Astrocyte of the spinal cord (primary cell): ENCODE results near the gene REG3A.

Experiments
- DNase-seq: peaks from one replicate; pipeline ENCODE4 v3.0.0; 2011; ENCODE audit warnings: low read depth, low spot score
- H3K4me3 ChIP-seq: 2 replicates; pipeline ENCODE4 v1.5.1; 2011; ENCODE audit warnings: low read depth, mild to moderate bottlenecking, low read length, moderate library complexity
- in situ Hi-C: cut with HindIII; loops from 2 replicates; pipeline ENCODE4 v1.10.0; 2017; ENCODE audit warnings: low sequenced_read_pairs
- TF ChIP-seq, protein P1 (sequence below): IDR thresholded peaks from 2 replicates; pipeline ENCODE4 v1.5.1; 2012; ENCODE audit warnings: low read depth, mild to moderate bottlenecking, low read length, inconsistent platforms

REG3A gene

DNA sequence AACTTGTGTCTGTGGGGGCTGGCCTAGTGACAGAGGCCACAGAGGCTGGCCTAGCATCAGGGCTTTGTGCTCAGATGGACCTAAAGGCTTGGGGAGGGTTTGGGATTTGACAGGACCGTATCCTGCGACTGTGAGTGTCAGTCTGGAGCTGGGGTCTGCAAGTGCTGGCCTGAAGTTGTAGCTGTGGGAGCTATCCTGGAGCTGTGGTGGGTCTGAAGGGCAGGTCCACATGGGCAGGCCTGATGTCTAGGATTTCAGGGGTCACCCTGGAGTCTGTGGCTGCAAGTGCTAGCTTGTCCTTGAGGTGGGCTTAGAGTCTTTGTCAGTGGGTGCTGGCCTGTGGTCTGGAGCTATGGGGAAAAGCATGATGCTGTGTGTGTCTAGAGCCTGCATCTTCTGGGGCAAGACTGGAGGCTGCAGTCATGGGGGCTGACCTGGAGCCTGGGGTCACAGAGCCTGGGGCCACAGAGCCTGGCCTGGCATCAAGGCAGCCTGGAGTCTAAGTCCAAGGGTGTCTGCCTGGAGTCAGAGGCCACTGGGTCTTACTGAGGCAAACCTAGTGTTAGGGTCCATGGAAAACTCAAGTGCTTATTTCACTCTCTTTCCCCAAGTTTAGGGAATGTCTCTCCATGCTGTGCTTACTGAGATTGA is 3.6 kb downstream of the REG3A start:
- DNase-seq, result no peak
- no peak overlapping the region for H3K4me3 ChIP-seq
- in situ Hi-C loops, result no loop called here
- TF ChIP-seq, protein P1, sequence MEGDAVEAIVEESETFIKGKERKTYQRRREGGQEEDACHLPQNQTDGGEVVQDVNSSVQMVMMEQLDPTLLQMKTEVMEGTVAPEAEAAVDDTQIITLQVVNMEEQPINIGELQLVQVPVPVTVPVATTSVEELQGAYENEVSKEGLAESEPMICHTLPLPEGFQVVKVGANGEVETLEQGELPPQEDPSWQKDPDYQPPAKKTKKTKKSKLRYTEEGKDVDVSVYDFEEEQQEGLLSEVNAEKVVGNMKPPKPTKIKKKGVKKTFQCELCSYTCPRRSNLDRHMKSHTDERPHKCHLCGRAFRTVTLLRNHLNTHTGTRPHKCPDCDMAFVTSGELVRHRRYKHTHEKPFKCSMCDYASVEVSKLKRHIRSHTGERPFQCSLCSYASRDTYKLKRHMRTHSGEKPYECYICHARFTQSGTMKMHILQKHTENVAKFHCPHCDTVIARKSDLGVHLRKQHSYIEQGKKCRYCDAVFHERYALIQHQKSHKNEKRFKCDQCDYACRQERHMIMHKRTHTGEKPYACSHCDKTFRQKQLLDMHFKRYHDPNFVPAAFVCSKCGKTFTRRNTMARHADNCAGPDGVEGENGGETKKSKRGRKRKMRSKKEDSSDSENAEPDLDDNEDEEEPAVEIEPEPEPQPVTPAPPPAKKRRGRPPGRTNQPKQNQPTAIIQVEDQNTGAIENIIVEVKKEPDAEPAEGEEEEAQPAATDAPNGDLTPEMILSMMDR, result no peak

DNA sequence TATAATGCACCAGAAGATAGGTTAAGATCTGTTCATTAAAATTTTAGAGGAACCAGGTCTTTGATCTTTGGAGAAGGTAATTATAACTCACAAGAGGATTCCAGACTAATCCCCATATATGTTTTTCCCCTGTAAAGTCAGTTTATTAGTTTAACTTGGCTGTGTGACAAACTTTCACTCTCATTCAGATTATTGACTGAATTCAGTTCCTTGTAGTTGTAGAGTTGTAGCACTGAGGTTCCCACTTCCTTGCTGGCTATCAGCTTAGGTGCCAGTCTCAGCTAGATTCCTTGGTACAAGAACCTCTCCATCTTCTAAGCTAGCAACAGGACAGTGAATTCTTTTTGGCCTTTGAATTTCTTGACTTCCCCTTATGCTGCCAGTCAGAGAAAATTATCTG is 20.1 kb downstream of the REG3A start:
- TF ChIP-seq, protein P1, result no peak
- in situ Hi-C loops, result no loop called here
- H3K4me3 ChIP-seq, result no peak overlapping the region
- DNase-seq, result no peak

DNA sequence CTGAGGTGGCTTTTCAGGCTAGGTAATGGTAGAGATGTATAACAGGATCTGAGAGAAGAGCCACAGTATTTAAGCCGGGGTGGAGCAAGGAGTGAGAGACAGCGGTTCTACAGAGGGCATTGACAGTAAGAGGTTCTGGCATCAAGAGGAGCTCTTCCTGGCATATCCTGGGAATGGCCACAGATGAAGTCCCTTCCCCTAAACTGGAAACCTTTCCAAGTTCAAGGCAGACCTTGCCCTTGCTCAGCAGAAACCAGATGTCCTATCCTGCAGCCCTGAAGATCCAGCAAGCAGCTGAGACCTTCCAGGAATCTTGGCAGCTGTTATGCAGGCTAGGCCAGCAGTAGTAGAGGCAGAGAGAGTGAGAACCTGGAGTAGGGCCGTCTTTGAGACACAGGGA is 21.2 kb downstream of the REG3A start:
- in situ Hi-C loops, result no loop called here
- TF ChIP-seq, protein P1, result no peak
- no peak overlapping the region for H3K4me3 ChIP-seq
- no peak for DNase-seq

DNA sequence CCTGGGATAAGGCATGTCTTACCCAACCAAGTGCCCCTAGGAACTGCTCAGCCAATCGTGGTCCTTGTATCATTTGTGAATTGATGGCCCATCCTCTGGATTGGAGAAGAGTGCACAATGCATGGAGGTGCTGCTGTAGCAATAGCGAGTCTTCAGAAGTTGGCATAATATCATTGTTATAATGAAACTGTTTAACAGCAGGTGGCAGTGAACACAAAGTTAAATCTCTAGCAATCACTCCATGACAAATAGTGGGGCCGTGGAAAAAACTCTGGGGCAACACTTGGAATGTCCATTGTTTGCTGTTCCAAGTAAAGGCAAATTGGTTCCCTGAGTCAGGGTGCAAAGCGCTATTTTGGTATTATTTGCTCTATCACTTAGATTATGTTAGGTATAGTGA is 27.9 kb downstream of the REG3A start:
- in situ Hi-C loops, result no loop called here
- TF ChIP-seq, protein P1, result no peak

DNA sequence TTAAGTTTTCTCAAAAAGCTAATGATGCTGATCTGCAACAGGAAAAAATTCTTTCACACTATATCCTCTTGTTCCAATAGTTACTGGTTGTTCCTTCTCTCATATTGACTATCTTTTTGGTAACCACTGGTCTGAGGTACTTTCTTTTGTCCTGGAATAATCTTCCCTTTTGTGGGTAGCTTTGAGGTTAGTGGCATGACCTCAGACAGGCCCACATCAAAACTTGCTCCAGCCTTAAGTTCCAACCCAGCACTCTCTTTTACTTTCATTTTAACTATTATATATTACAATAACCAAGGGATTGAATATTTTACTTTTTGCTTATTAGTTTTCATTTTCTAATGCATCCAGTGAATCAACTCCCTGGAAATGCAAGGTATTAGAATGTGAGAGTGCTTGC is 29.7 kb downstream of the REG3A start:
- in situ Hi-C loops, result no loop called here
- DNase-seq, result no peak
- TF ChIP-seq, protein P1, result no peak
- no peak overlapping the region for H3K4me3 ChIP-seq

More for the DNA sequence above, 27.9 kb downstream of the REG3A start:
- DNase-seq, result no peak
- H3K4me3 ChIP-seq, result no peak overlapping the region

DNA sequence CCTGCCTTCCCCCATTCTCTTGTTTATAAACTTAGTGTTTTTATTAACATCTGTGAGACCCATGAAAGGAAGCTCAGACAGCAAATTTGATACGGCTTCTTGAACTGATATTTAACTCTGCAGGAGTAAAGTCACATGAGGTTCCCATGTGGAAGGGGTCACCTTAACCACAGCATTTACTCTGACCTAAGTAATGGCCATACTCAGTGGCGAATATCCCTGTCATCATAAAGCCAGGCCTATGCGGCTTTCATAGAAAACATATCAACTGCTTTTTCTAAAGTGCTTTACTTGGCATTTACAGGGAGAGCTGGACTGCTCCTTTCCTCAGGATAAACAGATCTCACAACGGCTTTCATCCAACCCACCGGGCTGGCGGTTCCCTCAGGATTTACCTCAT is 30.3 kb downstream of the REG3A start:
- H3K4me3 ChIP-seq, result no peak overlapping the region
- DNase-seq, result no peak
- TF ChIP-seq, protein P1, result no peak
- in situ Hi-C loops, result no loop called here

DNA sequence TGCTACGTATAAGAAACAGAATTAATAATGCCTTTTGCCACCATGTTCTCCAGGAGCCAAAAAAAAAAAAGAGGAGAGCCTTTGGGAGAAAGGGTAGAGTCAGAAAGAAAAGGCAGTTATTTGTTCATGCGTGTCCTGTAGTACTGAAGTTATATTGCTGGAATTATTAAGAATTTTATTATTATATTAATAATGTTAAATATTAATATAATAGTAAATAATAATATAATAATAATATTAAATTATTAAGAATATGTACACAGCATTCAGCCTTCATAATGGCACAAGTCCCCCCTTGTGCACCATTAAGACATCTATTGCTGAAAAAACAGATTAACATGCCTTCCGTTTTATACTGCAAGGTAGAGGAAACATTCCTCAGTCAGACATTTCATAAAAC is 31.1 kb downstream of the REG3A start:
- H3K4me3 ChIP-seq, result no peak overlapping the region
- in situ Hi-C loops, result no loop called here
- DNase-seq, result no peak
- TF ChIP-seq, protein P1, result no peak
